ENCODE measurements around the gene PLA2R1. TPM values are rescaled to one million over a fixed set of nuclear protein-coding genes. Genes with fewer than 3 reads are reported as not detected.

Gene PLA2R1
- 5.7 TPM for total RNA-seq (2021; ENCODE audit: unreplicated experiment)
- polyA plus RNA-seq (2012; ENCODE audit: insufficient read length): 4.8 TPM
- percentile 56 among the genes with signal in this experiment for Bru-seq, nascent RNA
- BruChase-seq, experiment 1, labeled RNA remaining after a 2-hour chase: percentile 56 among the genes with signal in this experiment
- BruChase-seq, experiment 2, labeled RNA remaining after a 6-hour chase: percentile 51 among the genes with signal in this experiment
- long read RNA-seq, full-length matches to known transcripts: 1 of 14 reads
- long read RNA-seq, partial matches to known transcripts: 5 of 14 reads
- long read RNA-seq, other reads (novel, unspliced or antisense): 8 of 14 reads

DNA sequence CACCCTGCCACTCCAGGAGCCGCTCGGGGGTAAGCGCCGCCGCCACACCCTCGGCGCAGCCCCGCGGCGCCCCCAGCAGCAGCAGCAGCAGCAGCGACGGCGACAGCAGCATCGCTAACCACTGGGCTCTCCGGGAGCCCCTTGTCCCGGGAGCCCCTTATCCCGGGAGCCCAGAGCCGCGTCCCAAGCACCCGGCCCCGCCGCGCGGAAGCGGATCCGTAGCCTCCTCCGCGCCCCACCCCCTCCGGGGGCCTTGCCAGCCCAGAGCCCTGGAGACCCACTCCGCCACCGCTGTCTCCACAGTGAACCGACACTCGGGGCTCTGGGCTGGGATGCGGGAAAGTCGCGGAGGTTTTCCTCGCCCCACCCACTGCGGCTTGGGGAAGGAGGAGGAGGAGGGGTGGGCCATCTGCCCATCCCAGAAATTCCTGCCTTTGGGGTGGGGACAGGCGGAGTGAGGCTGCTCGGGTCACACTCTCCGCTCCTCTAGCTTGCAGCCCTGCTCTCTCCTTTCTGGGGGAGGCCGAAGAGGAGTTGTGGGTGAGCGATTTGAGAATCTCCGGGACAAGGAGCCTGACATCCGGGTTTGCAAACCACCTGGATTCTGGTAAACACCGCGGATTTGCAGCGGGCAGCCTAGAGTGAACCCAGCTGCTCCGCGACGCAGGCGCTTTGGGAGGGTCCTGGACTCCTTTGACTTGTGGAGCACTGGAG, at the start of gene PLA2R1:
Gene PLA2R1, minus strand, starts transcription at position 324 of the 714 bp plus-strand sequence. Its CDS starts 212 bp downstream, at position 112.
- Histone ChIP-seq H3K27ac (ENCODE audit: low read length) (peak within 1 kb of the TSS; percentile 11; the same call in 1 of the 2 replicates), H3K4me1 (ENCODE audit: control insufficient read depth, insufficient read depth, low read length) (peaks cover 8% of the 10 kb centered on the region; the same call in 1 of the 2 replicates), H3K27me3 (ENCODE audit: control insufficient read depth, insufficient read depth, low read length) (peaks cover 2% of the 10 kb centered on the region; the same call in 1 of the 2 replicates), H3K9me3 (ENCODE audit: control insufficient read depth, insufficient read depth, low read depth, low read length) (no peaks in the 10 kb centered on the region), H3K36me3 (ENCODE audit: control insufficient read depth, insufficient read depth, low read length) (no peaks in the 10 kb centered on the region), H3K4me3 (ENCODE audit: low read depth in 2 of 2, low read length in 2 of 2) (peak within 1 kb of the TSS; percentile 61 to 79)
- ChIA-PET CTCF (no interaction called here), POLR2A (no interaction called here)
- intact Hi-C loops (cut with micrococcal nuclease; ENCODE audit: unreplicated experiment) (no loop called here), in situ Hi-C loops (cut with HindIII; ENCODE audit: low pct_unique_long_range_greater_than_20kb, low sequenced_read_pairs) (no loop called here)
- BruUV-seq (replicated peaks): no TSS peak
- no peak for DNase-seq (ENCODE audit: low read depth, low spot score)
- peak; percentile 73 for ATAC-seq
- TF ChIP-seq TCF7L2 (IDR thresholded peaks at IDR 0.05; ENCODE audit: low read depth, low read length): no peak
- TF ChIP-seq, protein P1, sequence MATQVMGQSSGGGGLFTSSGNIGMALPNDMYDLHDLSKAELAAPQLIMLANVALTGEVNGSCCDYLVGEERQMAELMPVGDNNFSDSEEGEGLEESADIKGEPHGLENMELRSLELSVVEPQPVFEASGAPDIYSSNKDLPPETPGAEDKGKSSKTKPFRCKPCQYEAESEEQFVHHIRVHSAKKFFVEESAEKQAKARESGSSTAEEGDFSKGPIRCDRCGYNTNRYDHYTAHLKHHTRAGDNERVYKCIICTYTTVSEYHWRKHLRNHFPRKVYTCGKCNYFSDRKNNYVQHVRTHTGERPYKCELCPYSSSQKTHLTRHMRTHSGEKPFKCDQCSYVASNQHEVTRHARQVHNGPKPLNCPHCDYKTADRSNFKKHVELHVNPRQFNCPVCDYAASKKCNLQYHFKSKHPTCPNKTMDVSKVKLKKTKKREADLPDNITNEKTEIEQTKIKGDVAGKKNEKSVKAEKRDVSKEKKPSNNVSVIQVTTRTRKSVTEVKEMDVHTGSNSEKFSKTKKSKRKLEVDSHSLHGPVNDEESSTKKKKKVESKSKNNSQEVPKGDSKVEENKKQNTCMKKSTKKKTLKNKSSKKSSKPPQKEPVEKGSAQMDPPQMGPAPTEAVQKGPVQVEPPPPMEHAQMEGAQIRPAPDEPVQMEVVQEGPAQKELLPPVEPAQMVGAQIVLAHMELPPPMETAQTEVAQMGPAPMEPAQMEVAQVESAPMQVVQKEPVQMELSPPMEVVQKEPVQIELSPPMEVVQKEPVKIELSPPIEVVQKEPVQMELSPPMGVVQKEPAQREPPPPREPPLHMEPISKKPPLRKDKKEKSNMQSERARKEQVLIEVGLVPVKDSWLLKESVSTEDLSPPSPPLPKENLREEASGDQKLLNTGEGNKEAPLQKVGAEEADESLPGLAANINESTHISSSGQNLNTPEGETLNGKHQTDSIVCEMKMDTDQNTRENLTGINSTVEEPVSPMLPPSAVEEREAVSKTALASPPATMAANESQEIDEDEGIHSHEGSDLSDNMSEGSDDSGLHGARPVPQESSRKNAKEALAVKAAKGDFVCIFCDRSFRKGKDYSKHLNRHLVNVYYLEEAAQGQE (IDR thresholded peaks at IDR 0.05; ENCODE audit: insufficient read depth in 1 of 2, low read depth in 2 of 2, low read length in 1 of 2): no peak
- TF ChIP-seq SIN3A (IDR thresholded peaks at IDR 0.05; ENCODE audit: borderline replicate concordance, insufficient read depth, low read depth, low read length): no peak
- TF ChIP-seq, protein P2, sequence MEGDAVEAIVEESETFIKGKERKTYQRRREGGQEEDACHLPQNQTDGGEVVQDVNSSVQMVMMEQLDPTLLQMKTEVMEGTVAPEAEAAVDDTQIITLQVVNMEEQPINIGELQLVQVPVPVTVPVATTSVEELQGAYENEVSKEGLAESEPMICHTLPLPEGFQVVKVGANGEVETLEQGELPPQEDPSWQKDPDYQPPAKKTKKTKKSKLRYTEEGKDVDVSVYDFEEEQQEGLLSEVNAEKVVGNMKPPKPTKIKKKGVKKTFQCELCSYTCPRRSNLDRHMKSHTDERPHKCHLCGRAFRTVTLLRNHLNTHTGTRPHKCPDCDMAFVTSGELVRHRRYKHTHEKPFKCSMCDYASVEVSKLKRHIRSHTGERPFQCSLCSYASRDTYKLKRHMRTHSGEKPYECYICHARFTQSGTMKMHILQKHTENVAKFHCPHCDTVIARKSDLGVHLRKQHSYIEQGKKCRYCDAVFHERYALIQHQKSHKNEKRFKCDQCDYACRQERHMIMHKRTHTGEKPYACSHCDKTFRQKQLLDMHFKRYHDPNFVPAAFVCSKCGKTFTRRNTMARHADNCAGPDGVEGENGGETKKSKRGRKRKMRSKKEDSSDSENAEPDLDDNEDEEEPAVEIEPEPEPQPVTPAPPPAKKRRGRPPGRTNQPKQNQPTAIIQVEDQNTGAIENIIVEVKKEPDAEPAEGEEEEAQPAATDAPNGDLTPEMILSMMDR (IDR thresholded peaks at IDR 0.05): no peak
- TF ChIP-seq POLR2AphosphoS5 (IDR thresholded peaks at IDR 0.05; ENCODE audit: low read depth, low read length): no peak

DNA sequence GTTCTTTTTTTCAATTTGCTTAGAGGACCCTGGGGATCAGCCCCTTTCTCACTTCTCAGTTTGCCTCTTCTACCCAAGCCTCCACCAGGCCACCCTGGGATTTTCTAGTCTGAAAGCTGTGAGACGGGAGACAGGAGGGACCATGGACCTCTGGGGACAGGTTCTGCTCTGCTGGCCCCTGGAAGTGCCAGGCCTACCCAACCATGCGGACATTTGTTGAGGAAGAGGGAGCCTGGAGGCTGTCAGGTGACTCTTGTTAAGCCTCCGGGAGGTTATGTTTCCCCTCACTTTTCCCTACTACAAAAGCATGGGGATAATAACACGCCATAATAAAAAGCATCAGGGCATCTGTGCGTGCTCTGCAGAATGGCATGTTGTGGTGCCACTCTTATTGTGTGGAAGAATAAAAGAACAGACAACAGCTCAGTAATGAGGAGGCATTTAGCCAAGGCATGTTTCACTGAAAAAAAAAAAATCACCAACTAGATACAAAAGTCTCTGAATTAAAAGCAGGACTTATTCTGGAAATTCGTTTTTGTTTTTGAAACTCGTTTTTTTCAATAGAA, 48.3 kb upstream of the PLA2R1 start:
- POLR2A ChIA-PET: interaction anchor here (0.5 to 0.6 kb wide), 3 partner anchors 12 to 414 kb away, joined by 3 to 4 read pairs (median 3); no protein-coding TSS in a partner anchor
- Histone ChIP-seq H3K27me3 (ENCODE audit: control insufficient read depth, insufficient read depth, low read length) (no peaks in the 10 kb centered on the region), H3K4me3 (ENCODE audit: low read depth in 2 of 2, low read length in 2 of 2) (no peak overlapping the region), H3K27ac (ENCODE audit: low read length) (peak overlapping the region; percentile 67), H3K36me3 (ENCODE audit: control insufficient read depth, insufficient read depth, low read length) (no peaks in the 10 kb centered on the region), H3K9me3 (ENCODE audit: control insufficient read depth, insufficient read depth, low read depth, low read length) (no peaks in the 10 kb centered on the region), H3K4me1 (ENCODE audit: control insufficient read depth, insufficient read depth, low read length) (no peaks in the 10 kb centered on the region; the same call in none of the 2 replicates)
- DNase-seq (ENCODE audit: low read depth, low spot score) (no peak), ATAC-seq (peak; percentile 59)
- in situ Hi-C loops (cut with HindIII; ENCODE audit: low pct_unique_long_range_greater_than_20kb, low sequenced_read_pairs) (no loop called here), intact Hi-C loops (cut with micrococcal nuclease; ENCODE audit: unreplicated experiment) (loop anchor here (2.0 to 5.0 kb wide), 2 partner anchors 100 to 162 kb away; no protein-coding TSS in a partner anchor)
- BruUV-seq (replicated peaks): no TSS peak
- no peak for TF ChIP-seq POLR2AphosphoS5 (IDR thresholded peaks at IDR 0.05; ENCODE audit: low read depth, low read length)
- TF ChIP-seq SIN3A (IDR thresholded peaks at IDR 0.05; ENCODE audit: borderline replicate concordance, insufficient read depth, low read depth, low read length): no peak
- TF ChIP-seq, protein P1 (IDR thresholded peaks at IDR 0.05; ENCODE audit: insufficient read depth in 1 of 2, low read depth in 2 of 2, low read length in 1 of 2): no peak
- TF ChIP-seq, protein P2 (IDR thresholded peaks at IDR 0.05): no peak
- no peak for TF ChIP-seq TCF7L2 (IDR thresholded peaks at IDR 0.05; ENCODE audit: low read depth, low read length)
- CTCF ChIA-PET: interaction anchor here (0.5 to 1.9 kb wide), 6 partner anchors 95 to 859 kb away, joined by 3 to 14 read pairs (median 4); no protein-coding TSS in a partner anchor

All from Panc1 (cell line).